Panc1 (cell line): Measurements from ENCODE around the gene DPYD.

ENCODE experiments used
- CTCF ChIP-seq: fragments of 450-650 bp; IDR thresholded peaks from 2 replicates; pipeline ENCODE4 v1.5.1; 2017; ENCODE audit warnings: mild to moderate bottlenecking
- POLR2AphosphoS5 ChIP-seq: IDR thresholded peaks from 2 replicates; pipeline ENCODE4 v1.6.1; 2012; ENCODE audit warnings: mild to moderate bottlenecking, low read depth, low read length, moderate library complexity

DNA sequence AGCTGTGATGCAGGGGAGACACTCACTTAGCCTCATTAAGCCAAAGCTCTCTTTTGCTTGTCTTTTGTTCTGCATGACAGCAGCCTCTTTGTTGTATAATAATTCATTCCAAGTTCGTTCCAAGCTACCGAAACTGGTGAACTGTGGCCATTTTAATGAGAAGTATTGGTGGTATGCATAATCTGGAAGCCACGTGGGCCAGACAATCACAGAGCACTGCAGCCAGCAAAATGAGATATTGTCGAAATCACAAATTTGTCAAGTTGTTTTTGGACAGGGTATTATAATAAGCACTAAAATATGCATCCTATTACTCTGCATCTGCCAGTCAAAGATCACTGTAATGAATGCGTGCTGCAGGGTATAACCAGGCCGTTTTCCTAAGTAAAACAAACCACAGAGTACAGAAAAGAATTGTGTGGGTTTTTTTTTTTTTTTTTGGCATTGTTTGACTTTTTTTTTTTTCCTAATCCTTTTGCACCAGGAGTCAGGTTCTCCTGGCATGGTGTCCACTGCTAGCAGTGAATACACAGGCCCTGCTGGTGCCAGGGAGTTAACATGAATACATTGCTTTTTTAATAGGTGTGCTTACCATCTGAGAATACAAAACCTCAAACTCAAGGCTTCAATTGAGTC is 775.4 kb downstream of the DPYD start:
- TF ChIP-seq POLR2AphosphoS5 (no peak), CTCF (no peak)
